ENCODE data around the gene ATXN2. TPM values are rescaled to one million over a fixed set of nuclear protein-coding genes. Genes with fewer than 3 reads are reported as not detected.

Gene ATXN2
- total and polyA plus RNA-seq, 9 of the 15 experiments (the other 6 are each of a cell fraction or from before 2014, with no cell fraction given) = 16.8 to 67.8 (median 29.3) TPM

- TF ChIP-seq FOXJ3 (CRISPR knock-in tag; IDR thresholded peaks at IDR 0.05) (no peak), SREBF1 (IDR thresholded peaks at IDR 0.05; ENCODE audit: borderline replicate concordance, low read depth, low read length) (no peak), HINFP (tag; conservative IDR thresholded peaks at IDR 0.05; ENCODE audit: low read depth) (no peak), CREB1 (IDR thresholded peaks at IDR 0.05) (no peak), CREB1 (CRISPR knock-in tag; IDR thresholded peaks at IDR 0.05) (no peak), ZNF347 (CRISPR knock-in tag; IDR thresholded peaks at IDR 0.05; ENCODE audit: low read depth) (no peak), RUNX1 (IDR thresholded peaks at IDR 0.05; ENCODE audit: low read depth) (no peak), SMAD2 (IDR thresholded peaks at IDR 0.05; ENCODE audit: low read depth, low read length) (no peak), XRCC4 (IDR thresholded peaks at IDR 0.05; ENCODE audit: extremely low read depth, insufficient read depth, insufficient read length) (no peak), ETV5 (CRISPR knock-in tag; IDR thresholded peaks at IDR 0.05; ENCODE audit: low read depth) (no peak), FOSL1 (tag; conservative IDR thresholded peaks at IDR 0.05) (peak; percentile 96), ZC3H11A (IDR thresholded peaks at IDR 0.05; ENCODE audit: low read depth, low read length) (no peak), ZNF785 (CRISPR knock-in tag; IDR thresholded peaks at IDR 0.05) (no peak), CSDE1 (IDR thresholded peaks at IDR 0.05) (no peak), ZBTB5 (IDR thresholded peaks at IDR 0.05) (no peak), CBX3 (IDR thresholded peaks at IDR 0.05; ENCODE audit: borderline replicate concordance in 1 of 2, low read length in 2 of 2) (no peak), ZNF146 (CRISPR knock-in tag; IDR thresholded peaks at IDR 0.05; ENCODE audit: unreplicated experiment) (no peak), CBX1 (IDR thresholded peaks at IDR 0.05; ENCODE audit: low read depth) (no peak), TCF7 (IDR thresholded peaks at IDR 0.05; ENCODE audit: borderline replicate concordance) (no peak), THRB (CRISPR knock-in tag; conservative IDR thresholded peaks at IDR 0.05) (no peak), MCM5 (IDR thresholded peaks at IDR 0.05; ENCODE audit: low read depth) (no peak), ZNF184 (CRISPR knock-in tag; IDR thresholded peaks at IDR 0.05) (no peak), ZNF507 (tag; conservative IDR thresholded peaks at IDR 0.05) (no peak)
- TF ChIP-seq, protein P1, sequence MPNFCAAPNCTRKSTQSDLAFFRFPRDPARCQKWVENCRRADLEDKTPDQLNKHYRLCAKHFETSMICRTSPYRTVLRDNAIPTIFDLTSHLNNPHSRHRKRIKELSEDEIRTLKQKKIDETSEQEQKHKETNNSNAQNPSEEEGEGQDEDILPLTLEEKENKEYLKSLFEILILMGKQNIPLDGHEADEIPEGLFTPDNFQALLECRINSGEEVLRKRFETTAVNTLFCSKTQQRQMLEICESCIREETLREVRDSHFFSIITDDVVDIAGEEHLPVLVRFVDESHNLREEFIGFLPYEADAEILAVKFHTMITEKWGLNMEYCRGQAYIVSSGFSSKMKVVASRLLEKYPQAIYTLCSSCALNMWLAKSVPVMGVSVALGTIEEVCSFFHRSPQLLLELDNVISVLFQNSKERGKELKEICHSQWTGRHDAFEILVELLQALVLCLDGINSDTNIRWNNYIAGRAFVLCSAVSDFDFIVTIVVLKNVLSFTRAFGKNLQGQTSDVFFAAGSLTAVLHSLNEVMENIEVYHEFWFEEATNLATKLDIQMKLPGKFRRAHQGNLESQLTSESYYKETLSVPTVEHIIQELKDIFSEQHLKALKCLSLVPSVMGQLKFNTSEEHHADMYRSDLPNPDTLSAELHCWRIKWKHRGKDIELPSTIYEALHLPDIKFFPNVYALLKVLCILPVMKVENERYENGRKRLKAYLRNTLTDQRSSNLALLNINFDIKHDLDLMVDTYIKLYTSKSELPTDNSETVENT (CRISPR knock-in tag; IDR thresholded peaks at IDR 0.05) = no peak
These were observed 20.7 kb downstream of the ATXN2 start (continued) for GRCh38 chr12:111578276-111578970.

Data from K562 (cell line).